Omental fat pad (tissue), 4 donors: ENCODE measurements around the gene EFHD2. TPM values are rescaled to one million over a fixed set of nuclear protein-coding genes. Genes with fewer than 3 reads are reported as not detected.
"Not testable (repeated sequence)": the region's sequence is repeated elsewhere in the genome, so short reads cannot be mapped to it uniquely, and the experiment has no call there.

Experiments used
- ATAC-seq: fragments of 150-250 bp; one replicate; pipeline ENCODE4 v1.9.1; 2016; ENCODE audit warnings: mild to moderate bottlenecking, moderate library complexity; ENCODE audit not compliant: low FRiP score
- DNase-seq: peaks from one replicate; pipeline ENCODE4 v3.0.0-alpha.2; 2019; ENCODE audit warnings: low spot score
- CTCF ChIP-seq, 3 donors: fragments of 450-650 bp; IDR thresholded peaks; one replicate each; pipeline ENCODE4 v1.5.1; 2016 to 2017; ENCODE audit warnings: antibody characterized with exemption in 3 of 3, mild to moderate bottlenecking in 3 of 3, moderate library complexity in 2 of 3
- total RNA-seq, 4 donors: library from RNA; depleted of rRNA; stranded (reverse); fragments of >200 nt; gene quantifications; one replicate each; pipeline ENCODE4 v1.1.0, GENCODE V29; 2016

Gene EFHD2
- total RNA-seq, 4 donors from 2014 or later: 35.6 to 120 (median 54.4) TPM

GRCh38 chr1:15382601-15383518 lies 26.8 kb upstream of the EFHD2 start:
- no peak for TF ChIP-seq CTCF (IDR thresholded peaks at IDR 0.05)
- ATAC-seq: no peak
- DNase-seq: no peak

- TF ChIP-seq CTCF (IDR thresholded peaks at IDR 0.05): no peak
- no peak for DNase-seq
- peak; percentile 21 for ATAC-seq
Measured at GRCh38 chr1:15383810-15384209, 25.9 kb upstream of the EFHD2 start.

GRCh38 chr1:15384301-15384901 lies 25.3 kb upstream of the EFHD2 start:
- TF ChIP-seq CTCF (IDR thresholded peaks at IDR 0.05): no peak
- ATAC-seq (no peak), DNase-seq (no peak)

- no peak for DNase-seq
- no peak for TF ChIP-seq CTCF (IDR thresholded peaks at IDR 0.05)
- ATAC-seq: no peak
Measured at GRCh38 chr1:15385420-15385819, 24.3 kb upstream of the EFHD2 start.

GRCh38 chr1:15386164-15386749 lies 23.4 kb upstream of the EFHD2 start:
- no peak for TF ChIP-seq CTCF (IDR thresholded peaks at IDR 0.05)
- ATAC-seq (no peak), DNase-seq (no peak)

GRCh38 chr1:15388201-15388880 lies 21.3 kb upstream of the EFHD2 start:
- no peak for TF ChIP-seq CTCF (IDR thresholded peaks at IDR 0.05)
- DNase-seq (no peak), ATAC-seq (no peak)

- not testable (repeated sequence) for ATAC-seq, DNase-seq
Measured at GRCh38 chr1:15389828-15390227, 19.9 kb upstream of the EFHD2 start.
